ENCODE results near the gene DCTN5. TPM values are rescaled to one million over a fixed set of nuclear protein-coding genes. Genes with fewer than 3 reads are reported as not detected.
A peak's percentile ranks its signal among the peaks of the same experiment; 100 is the strongest.
"Not testable (repeated sequence)": the region's sequence is repeated elsewhere in the genome, so short reads cannot be mapped to it uniquely, and the experiment has no call there.

The DCTN5 gene
- total RNA-seq, 1 experiment from 2014 or later = 57.8 TPM

- DNase-seq (ENCODE audit: low read depth in 1 of 2, low spot score in 2 of 2) = no peak
- no peak overlapping the region for H3K27ac ChIP-seq
- H3K36me3 ChIP-seq = no peaks in the 10 kb centered on the region
- H3K4me3 ChIP-seq = no peak overlapping the region
- no peaks in the 10 kb centered on the region for H3K4me1 ChIP-seq (replicated peaks)
- H3K9me3 ChIP-seq (replicated peaks) = peaks cover 2% of the 10 kb centered on the region; the same call in 1 of the 2 replicates
- no peaks in the 10 kb centered on the region; the same call in 1 of the 2 replicates for H3K27me3 ChIP-seq (replicated peaks)
Measured at GRCh38 chr16:23710504-23710903, 69.2 kb downstream of the DCTN5 start.

GRCh38 chr16:23711785-23712184, 70.5 kb downstream of the DCTN5 start:
- peaks cover 2% of the 10 kb centered on the region; the same call in 1 of the 2 replicates for H3K9me3 ChIP-seq (replicated peaks)
- DNase-seq (ENCODE audit: low read depth in 1 of 2, low spot score in 2 of 2) = no peak
- no peaks in the 10 kb centered on the region; the same call in 1 of the 2 replicates for H3K27me3 ChIP-seq (replicated peaks)
- no peak overlapping the region for H3K4me3 ChIP-seq
- no peaks in the 10 kb centered on the region for H3K4me1 ChIP-seq (replicated peaks)
- H3K36me3 ChIP-seq = no peaks in the 10 kb centered on the region
- H3K27ac ChIP-seq = no peak overlapping the region

GRCh38 chr16:23712976-23713375, 71.7 kb downstream of the DCTN5 start, which contains the start of gene ERN2:
ERN2 (minus strand) TSS chr16:23713222; CDS start chr16:23713187, 35 bp downstream.
- H3K27ac ChIP-seq = no peak within 1 kb of the TSS
- no peak for DNase-seq (ENCODE audit: low read depth in 1 of 2, low spot score in 2 of 2)
- H3K4me3 ChIP-seq = no peak within 1 kb of the TSS
- peaks cover 2% of the 10 kb centered on the region; the same call in 1 of the 2 replicates for H3K9me3 ChIP-seq (replicated peaks)
- H3K36me3 ChIP-seq = no peaks in the 10 kb centered on the region
- no peaks in the 10 kb centered on the region for H3K4me1 ChIP-seq (replicated peaks)
- no peaks in the 10 kb centered on the region; the same call in 1 of the 2 replicates for H3K27me3 ChIP-seq (replicated peaks)

- no peak overlapping the region for H3K4me3 ChIP-seq
- DNase-seq (ENCODE audit: low read depth in 1 of 2, low spot score in 2 of 2) = no peak
- no peak overlapping the region for H3K27ac ChIP-seq
Measured at GRCh38 chr16:23716484-23716883, 75.2 kb downstream of the DCTN5 start.

GRCh38 chr16:23722613-23723240, 81.5 kb downstream of the DCTN5 start:
- not testable (repeated sequence) for H3K9me3 ChIP-seq (replicated peaks); H3K36me3 ChIP-seq; DNase-seq (ENCODE audit: low read depth in 1 of 2, low spot score in 2 of 2); H3K4me3 ChIP-seq; H3K27ac ChIP-seq; H3K4me1 ChIP-seq (replicated peaks); H3K27me3 ChIP-seq (replicated peaks)

More at GRCh38 chr16:23716484-23716883, 75.2 kb downstream of the DCTN5 start:
- no peaks in the 10 kb centered on the region for H3K4me1 ChIP-seq (replicated peaks)
- H3K36me3 ChIP-seq = no peaks in the 10 kb centered on the region
- H3K27me3 ChIP-seq (replicated peaks) = no peaks in the 10 kb centered on the region; the same call in 1 of the 2 replicates
- H3K9me3 ChIP-seq (replicated peaks) = no peaks in the 10 kb centered on the region

GRCh38 chr16:23724096-23724784, 83.0 kb downstream of the DCTN5 start:
- peaks cover 3% of the 10 kb centered on the region; the same call in 1 of the 2 replicates for H3K4me1 ChIP-seq (replicated peaks)
- no peaks in the 10 kb centered on the region for H3K27me3 ChIP-seq (replicated peaks)
- no peaks in the 10 kb centered on the region for H3K9me3 ChIP-seq (replicated peaks)
- no peaks in the 10 kb centered on the region for H3K36me3 ChIP-seq
- no peak overlapping the region for H3K4me3 ChIP-seq
- DNase-seq (ENCODE audit: low read depth in 1 of 2, low spot score in 2 of 2) = peak in 1 of 2 experiments; percentile 37
- no peak overlapping the region for H3K27ac ChIP-seq

- Histone ChIP-seq H3K27me3 (replicated peaks) (no peaks in the 10 kb centered on the region), H3K4me1 (replicated peaks) (peaks cover 3% of the 10 kb centered on the region; the same call in 1 of the 2 replicates), H3K36me3 (no peaks in the 10 kb centered on the region), H3K27ac (no peak overlapping the region), H3K9me3 (replicated peaks) (no peaks in the 10 kb centered on the region), H3K4me3 (no peak overlapping the region)
- no peak for DNase-seq (ENCODE audit: low read depth in 1 of 2, low spot score in 2 of 2)
Measured at GRCh38 chr16:23724785-23725131, 83.5 kb downstream of the DCTN5 start.

- Histone ChIP-seq H3K4me1 (replicated peaks) (peaks cover 3% of the 10 kb centered on the region; the same call in 1 of the 2 replicates), H3K9me3 (replicated peaks) (no peaks in the 10 kb centered on the region), H3K27me3 (replicated peaks) (no peaks in the 10 kb centered on the region), H3K36me3 (no peaks in the 10 kb centered on the region), H3K27ac (no peak overlapping the region), H3K4me3 (no peak overlapping the region)
- no peak for DNase-seq (ENCODE audit: low read depth in 1 of 2, low spot score in 2 of 2)
Measured at GRCh38 chr16:23726710-23727109, 85.4 kb downstream of the DCTN5 start.

Other genes starting within 250 kb of the DCTN5 start
- 10.9 and 16.1 TPM in 2 replicates for gene COG7, start 188.3 kb upstream of the DCTN5 start, total RNA-seq (2014; rRNA removed; shearing (Covaris generic))
- gene GGA2, start 131.0 kb upstream of the DCTN5 start, total RNA-seq (2014; rRNA removed; shearing (Covaris generic)) = 11.7 and 28.0 TPM in 2 replicates
- gene EARS2, start 84.1 kb upstream of the DCTN5 start, total RNA-seq (2014; rRNA removed; shearing (Covaris generic)) = 48.4 and 51.2 TPM in 2 replicates
- 88.0 and 173 TPM in 2 replicates for gene UBFD1, start 83.7 kb upstream of the DCTN5 start, total RNA-seq (2014; rRNA removed; shearing (Covaris generic))
- 140 and 184 TPM in 2 replicates for gene NDUFAB1, start 45.1 kb upstream of the DCTN5 start, total RNA-seq (2014; rRNA removed; shearing (Covaris generic))
- gene PALB2, start 156 bp upstream of the DCTN5 start, total RNA-seq (2014; rRNA removed; shearing (Covaris generic)) = 9.7 and 12.4 TPM in 2 replicates
- 72.9 and 86.5 TPM in 2 replicates for gene PLK1, start 37.4 kb downstream of the DCTN5 start, total RNA-seq (2014; rRNA removed; shearing (Covaris generic))
- not detected in 2 replicates for gene ERN2, start 71.8 kb downstream of the DCTN5 start, total RNA-seq (2014; rRNA removed; shearing (Covaris generic))
- gene CHP2, start 113.6 kb downstream of the DCTN5 start, total RNA-seq (2014; rRNA removed; shearing (Covaris generic)) = not detected in 2 replicates
- 1.8 and 4.2 TPM in 2 replicates for gene PRKCB, start 194.5 kb downstream of the DCTN5 start, total RNA-seq (2014; rRNA removed; shearing (Covaris generic))